AG04449 (cell line): ENCODE results near the gene NUP93.

ENCODE experiments used
- CTCF ChIA-PET: fragments of 350-600 bp; formaldehyde crosslinking; extraction: SDS; loops from one replicate; lab custom pipeline; 2021; ENCODE audit warnings: antibody characterized with exemption; lab: Yijun Ruan, JAX
- POLR2A ChIA-PET: fragments of 400-600, 350-600 bp; formaldehyde crosslinking; extraction: SDS; loops from one replicate; lab custom pipeline; 2020; ENCODE audit warnings: antibody characterized with exemption, inconsistent platforms; lab: Yijun Ruan, JAX
- DNase-seq: peaks from one replicate; pipeline ENCODE4 v3.0.0-alpha.2; 2010; ENCODE audit warnings: low read depth, low spot score
- H3K4me3 ChIP-seq: 2 replicates; pipeline ENCODE4 v1.5.1; 2011; ENCODE audit warnings: low read depth, mild to moderate bottlenecking, control low read depth, low read length
- TF ChIP-seq, protein P1 (sequence below): IDR thresholded peaks from one replicate; pipeline ENCODE4 v1.5.1; 2011; ENCODE audit warnings: mild to moderate bottlenecking, moderate library complexity, low read length, control low read depth, inconsistent platforms; ENCODE audit not compliant: insufficient read depth; ENCODE audit errors: missing control alignments

The NUP93 gene

DNA sequence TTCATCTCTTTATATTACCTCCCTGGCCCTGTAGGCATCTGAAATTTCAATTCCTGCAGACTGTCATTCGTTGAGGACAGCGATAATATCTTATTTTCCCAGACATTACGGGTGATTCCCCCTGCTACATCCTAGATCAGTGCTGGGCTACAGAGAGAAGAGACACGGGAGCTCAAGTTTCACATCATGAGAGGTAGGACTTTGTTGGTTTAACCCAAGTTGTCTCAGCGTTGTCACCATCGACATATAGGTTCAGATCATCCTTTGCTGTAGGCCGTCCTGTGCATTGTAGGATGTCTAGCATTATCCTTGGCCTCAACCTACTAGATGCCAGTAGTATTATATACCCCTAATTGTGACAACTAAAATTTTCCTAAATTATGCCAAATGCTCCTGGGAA, 28.4 kb upstream of the NUP93 start:
- POLR2A ChIA-PET, result interaction anchor here (0.8 to 1.2 kb wide), 2 partner anchors 76 to 98 kb away, joined by 3 to 8 read pairs; partner anchors contain the start of gene MT1E

GRCh38 chr16:56702836-56703235, 27.1 kb upstream of the NUP93 start:
- no peak overlapping the region for H3K4me3 ChIP-seq
- ChIA-PET CTCF (interaction anchor here (1.1 to 4.6 kb wide), 41 partner anchors 8 to 758 kb away, joined by 3 to 174 read pairs (median 8); partner anchors contain the start of genes BBS2, MT1X, MT2A and NUP93), POLR2A (no interaction called here)
- TF ChIP-seq, protein P1, sequence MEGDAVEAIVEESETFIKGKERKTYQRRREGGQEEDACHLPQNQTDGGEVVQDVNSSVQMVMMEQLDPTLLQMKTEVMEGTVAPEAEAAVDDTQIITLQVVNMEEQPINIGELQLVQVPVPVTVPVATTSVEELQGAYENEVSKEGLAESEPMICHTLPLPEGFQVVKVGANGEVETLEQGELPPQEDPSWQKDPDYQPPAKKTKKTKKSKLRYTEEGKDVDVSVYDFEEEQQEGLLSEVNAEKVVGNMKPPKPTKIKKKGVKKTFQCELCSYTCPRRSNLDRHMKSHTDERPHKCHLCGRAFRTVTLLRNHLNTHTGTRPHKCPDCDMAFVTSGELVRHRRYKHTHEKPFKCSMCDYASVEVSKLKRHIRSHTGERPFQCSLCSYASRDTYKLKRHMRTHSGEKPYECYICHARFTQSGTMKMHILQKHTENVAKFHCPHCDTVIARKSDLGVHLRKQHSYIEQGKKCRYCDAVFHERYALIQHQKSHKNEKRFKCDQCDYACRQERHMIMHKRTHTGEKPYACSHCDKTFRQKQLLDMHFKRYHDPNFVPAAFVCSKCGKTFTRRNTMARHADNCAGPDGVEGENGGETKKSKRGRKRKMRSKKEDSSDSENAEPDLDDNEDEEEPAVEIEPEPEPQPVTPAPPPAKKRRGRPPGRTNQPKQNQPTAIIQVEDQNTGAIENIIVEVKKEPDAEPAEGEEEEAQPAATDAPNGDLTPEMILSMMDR, result no peak
- DNase-seq, result no peak

More for the DNA sequence above, 28.4 kb upstream of the NUP93 start:
- CTCF ChIA-PET, result interaction anchor here (0.7 to 4.6 kb wide), 67 partner anchors 9 to 759 kb away, joined by 3 to 174 read pairs (median 6); partner anchors contain the start of genes BBS2, MT1E, MT1G and MT1H
- no peak for DNase-seq
- TF ChIP-seq, protein P1, result no peak
- H3K4me3 ChIP-seq, result no peak overlapping the region

- no peak overlapping the region for H3K4me3 ChIP-seq
- ChIA-PET POLR2A (interaction anchor here (0.6 kb wide), 1 partner anchor 1229 kb away, joined by 3 read pairs; no protein-coding TSS in a partner anchor), CTCF (interaction anchor here (1.1 to 1.9 kb wide), 5 partner anchors 8 to 103 kb away, joined by 3 to 13 read pairs (median 3); no protein-coding TSS in a partner anchor)
- TF ChIP-seq, protein P1, result no peak
- no peak for DNase-seq
Observed at GRCh38 chr16:56708525-56709442, 21.1 kb upstream of the NUP93 start.

DNA sequence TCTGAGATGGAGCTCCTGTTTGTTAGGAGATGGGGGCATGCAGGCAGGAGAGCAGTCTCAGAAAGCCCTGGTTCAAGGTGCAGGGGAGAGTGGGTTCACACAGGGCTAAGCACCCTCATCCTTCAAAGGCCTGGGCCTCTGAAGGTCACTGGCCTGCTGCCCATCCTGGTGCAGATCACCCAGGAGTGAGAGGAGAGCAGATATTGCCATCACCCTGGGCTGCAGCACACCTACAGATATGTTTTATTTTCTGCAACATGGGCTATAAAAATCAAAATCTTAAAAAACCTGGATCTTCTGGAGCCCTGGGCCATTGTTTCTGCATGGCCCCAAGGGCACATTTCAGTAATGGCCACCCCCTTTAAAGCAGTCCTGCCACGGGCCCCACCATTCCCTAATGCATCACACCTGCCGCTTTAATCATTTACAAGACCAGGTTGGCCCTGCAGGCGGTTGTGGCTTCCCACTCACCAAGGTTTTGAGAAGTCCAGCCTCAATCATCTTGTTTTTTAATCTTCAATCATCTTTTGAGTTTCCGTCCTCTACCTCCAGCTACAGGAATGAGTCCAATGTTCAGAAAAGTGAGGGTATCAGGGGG, 20.4 kb upstream of the NUP93 start:
- TF ChIP-seq, protein P1, result no peak
- ChIA-PET POLR2A (no interaction called here), CTCF (interaction anchor here (1.1 to 1.9 kb wide), 3 partner anchors 9 to 104 kb away, joined by 3 to 13 read pairs (median 4); no protein-coding TSS in a partner anchor)
- no peak overlapping the region for H3K4me3 ChIP-seq
- DNase-seq, result no peak

- TF ChIP-seq, protein P1, result no peak
- CTCF ChIA-PET, result interaction anchor here (1.0 to 1.9 kb wide), 3 partner anchors 8 to 133 kb away, joined by 3 to 10 read pairs (median 4); no protein-coding TSS in a partner anchor
- no peak overlapping the region for H3K4me3 ChIP-seq
- no peak for DNase-seq
- POLR2A ChIA-PET, result no interaction called here
Observed at GRCh38 chr16:56710181-56710737, 19.7 kb upstream of the NUP93 start.
